IMR-90 (cell line): Measurements from ENCODE around the gene IMMT. TPM values are rescaled to one million over a fixed set of nuclear protein-coding genes. Genes with fewer than 3 reads are reported as not detected.

ENCODE experiments used
- ATAC-seq: fragments of 200-7000 bp; cut with Tn5 transposase; 2 replicates; pipeline ENCODE4 v1.9.1; 2020; ENCODE audit warnings: low read depth, mild to moderate bottlenecking, moderate library complexity
- BruUV-seq: library from RNA; stranded (reverse); fragments of 400-500 nt; replicated peaks from 2 replicates; lab custom pipeline; 2021; lab: Mats Ljungman, UMichigan
- CTCF ChIA-PET: fragments of 300-600 bp; formaldehyde crosslinking; extraction: SDS; loops from one replicate; lab custom pipeline; 2021; ENCODE audit warnings: antibody characterized with exemption; lab: Yijun Ruan, JAX
- POLR2A ChIA-PET: fragments of 300-600 bp; sonication (Branson Sonifier 250); formaldehyde crosslinking; loops from one replicate; lab custom pipeline; 2022; ENCODE audit warnings: antibody characterized with exemption; ENCODE audit not compliant: unreplicated experiment; lab: Charles Lee
- DNase-seq: peaks from one replicate; pipeline ENCODE4 v3.0.0; 2013
- H2AFZ ChIP-seq: replicated peaks from 2 replicates; pipeline ENCODE3; 2013; ENCODE audit warnings: low read length, mild to moderate bottlenecking; ENCODE audit not compliant: poor library complexity
- H2AK5ac ChIP-seq: 2 replicates; pipeline ENCODE4 v1.6.1; 2013; ENCODE audit warnings: low read depth, low read length, inconsistent platforms
- H2AK9ac ChIP-seq: replicated peaks from 2 replicates; pipeline ENCODE3; 2013; ENCODE audit warnings: mild to moderate bottlenecking, low read depth, low read length, moderate library complexity; ENCODE audit not compliant: poor library complexity
- H2BK120ac ChIP-seq: 2 replicates; pipeline ENCODE4 v1.6.1; 2013; ENCODE audit warnings: low read depth, low read length, inconsistent platforms
- H2BK15ac ChIP-seq: 3 replicates; pipeline ENCODE4 v1.6.1; 2013; ENCODE audit warnings: low read depth, low read length, inconsistent platforms
- H2BK20ac ChIP-seq: 2 replicates; pipeline ENCODE4 v1.6.1; 2013; ENCODE audit warnings: low read depth, mild to moderate bottlenecking, inconsistent platforms, low read length, moderate library complexity
- H2BK5ac ChIP-seq: 2 replicates; pipeline ENCODE4 v1.6.1; 2013; ENCODE audit warnings: mild to moderate bottlenecking, low read depth, low read length, inconsistent platforms; ENCODE audit not compliant: poor library complexity, severe bottlenecking
- H3K14ac ChIP-seq: replicated peaks from 2 replicates; pipeline ENCODE4 v1.6.1; 2013; ENCODE audit warnings: low read depth, low read length, inconsistent platforms
- H3K18ac ChIP-seq: 2 replicates; pipeline ENCODE4 v1.6.1; 2013; ENCODE audit warnings: low read depth, low read length, control low read depth
- H3K23ac ChIP-seq: 2 replicates; pipeline ENCODE4 v1.6.1; 2013; ENCODE audit warnings: low read depth, low read length, inconsistent platforms
- H3K27ac ChIP-seq: 2 replicates; pipeline ENCODE4 v1.5.1; 2013; ENCODE audit warnings: mild to moderate bottlenecking, control low read depth, low read length; ENCODE audit not compliant: insufficient read depth
- H3K27me3 ChIP-seq: 2 replicates; pipeline ENCODE4 v1.6.1; 2013; ENCODE audit warnings: low read length; ENCODE audit not compliant: control insufficient read depth, insufficient read depth
- H3K36me3 ChIP-seq: 2 replicates; pipeline ENCODE4 v1.6.1; 2013; ENCODE audit warnings: low read length, mixed read lengths; ENCODE audit not compliant: control insufficient read depth, insufficient read depth
- H3K4ac ChIP-seq: 2 replicates; pipeline ENCODE4 v1.6.1; 2013; ENCODE audit warnings: low read depth, low read length, inconsistent platforms
- H3K4me1 ChIP-seq: 2 replicates; pipeline ENCODE4 v1.6.1; 2013; ENCODE audit warnings: low read length, mixed read lengths; ENCODE audit not compliant: control insufficient read depth, insufficient read depth
- H3K4me2 ChIP-seq: 2 replicates; pipeline ENCODE4 v1.6.1; 2013; ENCODE audit warnings: low read depth, mild to moderate bottlenecking, control low read depth, low read length, moderate library complexity
- H3K4me3 ChIP-seq: 2 replicates; pipeline ENCODE4 v1.5.1; 2013; ENCODE audit warnings: low read depth, mild to moderate bottlenecking, control low read depth, low read length, moderate library complexity; ENCODE audit not compliant: insufficient read depth
- H3K56ac ChIP-seq: 2 replicates; pipeline ENCODE4 v1.6.1; 2013; ENCODE audit warnings: low read length, inconsistent platforms; ENCODE audit not compliant: insufficient read depth; ENCODE audit errors: extremely low read depth
- H3K79me1 ChIP-seq, 2 experiments: 2 replicates each; pipeline ENCODE4 v1.6.1; 2013; ENCODE audit warnings: low read length in 2 of 2, inconsistent platforms in 1 of 2, low read depth in 1 of 2
- H3K9ac ChIP-seq: 2 replicates; pipeline ENCODE4 v1.6.1; 2013; ENCODE audit warnings: low read depth, low read length, control low read depth
- H3K9me1 ChIP-seq: 2 replicates; pipeline ENCODE4 v1.6.1; 2013; ENCODE audit warnings: low read length, inconsistent platforms; ENCODE audit not compliant: insufficient read depth
- H3K9me3 ChIP-seq: 2 replicates; pipeline ENCODE4 v1.6.1; 2013; ENCODE audit warnings: low read length; ENCODE audit not compliant: control insufficient read depth, insufficient read depth
- H4K20me1 ChIP-seq: 2 replicates; pipeline ENCODE4 v1.6.1; 2013; ENCODE audit warnings: low read length, inconsistent platforms; ENCODE audit not compliant: insufficient read depth
- H4K5ac ChIP-seq: 2 replicates; pipeline ENCODE4 v1.6.1; 2013; ENCODE audit warnings: mild to moderate bottlenecking, low read depth, low read length, control low read depth
- H4K8ac ChIP-seq, 2 experiments: 2 replicates each; pipeline ENCODE4 v1.6.1; 2013; ENCODE audit warnings: low read depth in 2 of 2, low read length in 2 of 2, control low read depth in 1 of 2, inconsistent platforms in 1 of 2
- H4K91ac ChIP-seq: 2 replicates; pipeline ENCODE4 v1.6.1; 2013; ENCODE audit warnings: low read depth, low read length, inconsistent platforms; ENCODE audit not compliant: insufficient read depth
- BHLHE40 ChIP-seq: fragments of 150-350 bp; IDR thresholded peaks from 2 replicates; pipeline ENCODE4 v1.6.1; 2016; ENCODE audit warnings: mild to moderate bottlenecking, low read depth, low read length
- CEBPB ChIP-seq: IDR thresholded peaks from 2 replicates; pipeline ENCODE4 v1.6.1; 2012; ENCODE audit warnings: low read depth, low read length, improper control_type of control experiment
- CHD1 ChIP-seq: IDR thresholded peaks from 2 replicates; pipeline ENCODE4 v1.6.1; 2012; ENCODE audit warnings: low read depth, low read length, improper control_type of control experiment
- CTCF ChIP-seq: conservative IDR thresholded peaks from 2 replicates; pipeline ENCODE4 v1.5.1; 2012; ENCODE audit warnings: mild to moderate bottlenecking, low read depth, low read length, improper control_type of control experiment
- ELK1 ChIP-seq: fragments of 150-350 bp; IDR thresholded peaks from 2 replicates; pipeline ENCODE4 v1.6.1; 2016; ENCODE audit warnings: low read depth, mild to moderate bottlenecking, low read length, moderate library complexity, borderline replicate concordance
- FOS ChIP-seq: fragments of 150-350 bp; IDR thresholded peaks from 2 replicates; pipeline ENCODE4 v1.6.1; 2016; ENCODE audit warnings: low read depth, low read length
- MAFK ChIP-seq: IDR thresholded peaks from 2 replicates; pipeline ENCODE4 v1.6.1; 2012; ENCODE audit warnings: low read depth, low read length, improper control_type of control experiment
- MAZ ChIP-seq: IDR thresholded peaks from 2 replicates; pipeline ENCODE4 v1.6.1; 2012; ENCODE audit warnings: low read depth, mild to moderate bottlenecking, low read length, improper control_type of control experiment, moderate library complexity, borderline replicate concordance
- MXI1 ChIP-seq: IDR thresholded peaks from 2 replicates; pipeline ENCODE4 v1.6.1; 2012; ENCODE audit warnings: low read depth, mild to moderate bottlenecking, low read length, moderate library complexity, borderline replicate concordance
- NFE2L2 ChIP-seq: fragments of 150-350 bp; IDR thresholded peaks from 2 replicates; pipeline ENCODE4 v1.6.1; 2016; ENCODE audit warnings: low read depth, mild to moderate bottlenecking, low read length
- POLR2A ChIP-seq: IDR thresholded peaks from 2 replicates; pipeline ENCODE4 v1.6.1; 2012; ENCODE audit warnings: mild to moderate bottlenecking, low read depth, low read length
- RAD21 ChIP-seq: IDR thresholded peaks from 2 replicates; pipeline ENCODE4 v1.6.1; 2012; ENCODE audit warnings: low read length, improper control_type of control experiment
- RCOR1 ChIP-seq: IDR thresholded peaks from 2 replicates; pipeline ENCODE4 v1.6.1; 2012; ENCODE audit warnings: mild to moderate bottlenecking, low read length, improper control_type of control experiment; ENCODE audit not compliant: insufficient replicate concordance
- RFX5 ChIP-seq: IDR thresholded peaks from 2 replicates; pipeline ENCODE4 v1.8.0; 2012; ENCODE audit warnings: low read depth, mild to moderate bottlenecking, low read length, moderate library complexity
- SMC3 ChIP-seq: fragments of 150-350 bp; IDR thresholded peaks from 2 replicates; pipeline ENCODE4 v1.6.1; 2016; ENCODE audit warnings: low read depth, mild to moderate bottlenecking, antibody characterized with exemption, low read length, moderate library complexity
- USF2 ChIP-seq: fragments of 150-350 bp; IDR thresholded peaks from 2 replicates; pipeline ENCODE4 v1.6.1; 2017; ENCODE audit warnings: mild to moderate bottlenecking, antibody characterized with exemption, low read length, low read depth
- WGBS, 2 experiments: methylation state at CpG; one replicate each; pipeline versions ENCODE4 v1.1.5 to v1.1.7; 2013; ENCODE audit warnings: missing lambda C conversion rate in 2 of 2; ENCODE audit not compliant: insufficient read length in 1 of 2; ENCODE audit errors: extremely low coverage in 2 of 2; 5-methylcytosine and 5-hydroxymethylcytosine counted together
- dilution Hi-C: fragments of 300-500 bp; cut with HindIII; formaldehyde crosslinking; loops from one replicate; pipeline ENCODE4 v1.14.3; 2018; ENCODE audit warnings: low sequenced_read_pairs; ENCODE audit not compliant: unreplicated experiment
- in situ Hi-C: fragments of 300-500 bp; cut with MboI; formaldehyde crosslinking; loops from 3 replicates; pipeline ENCODE4 v1.14.3; 2019; ENCODE audit warnings: low sequenced_read_pairs, inconsistent platforms, mixed read lengths
- intact Hi-C: fragments of 100-400 bp; cut with micrococcal nuclease; formaldehyde crosslinking; loops from 2 replicates; pipeline ENCODE4 v1.10.0; 2022
- polyA plus RNA-seq, 3 experiments: library from polyadenylated mRNA; depleted of rRNA; stranded (reverse); fragments of >200 nt; gene quantifications; 2 replicates each; pipeline ENCODE4 v1.2.3, GENCODE V29; 2012; ENCODE audit warnings: low replicate concordance in 1 of 3
- total RNA-seq: library from RNA; depleted of rRNA; stranded (reverse); fragments of >200 nt; gene quantifications from 2 replicates; pipeline ENCODE4 v1.2.3, GENCODE V29; 2012

The IMMT gene
- total and polyA plus RNA-seq, 2 of the 4 experiments (the other 2 are of a cell fraction), result 50.5 to 87.3 TPM

- H3K9ac ChIP-seq, result no peak overlapping the region
- dilution Hi-C loops (no loop called here), intact Hi-C loops (no loop called here), in situ Hi-C loops (no loop called here)
- ATAC-seq (peak; percentile 14; the same call in 1 of the 2 replicates), DNase-seq (no peak)
- peaks cover 32 to 59% of the 10 kb centered on the region in 2 experiments for H3K79me1 ChIP-seq
- H3K23ac ChIP-seq, result 0 out of 2 replicates have a peak overlapping the region, but pooled peaks have one; percentile 39
- no peak overlapping the region for H3K4me3 ChIP-seq
- no peak overlapping the region for H4K91ac ChIP-seq
- no peaks in the 10 kb centered on the region for H3K27me3 ChIP-seq
- BruUV-seq, result no TSS peak
- TF ChIP-seq FOS, result no peak
- no peak for TF ChIP-seq BHLHE40
- TF ChIP-seq RAD21, result no peak
- no peak for TF ChIP-seq MAFK
- TF ChIP-seq NFE2L2, result no peak
- TF ChIP-seq MXI1, result no peak
- TF ChIP-seq CTCF, result no peak
- TF ChIP-seq MAZ, result no peak
- no peak for TF ChIP-seq POLR2A
- no peak for TF ChIP-seq ELK1
- no peak for TF ChIP-seq SMC3
- TF ChIP-seq CEBPB, result no peak
- no peak for TF ChIP-seq CHD1
- TF ChIP-seq USF2, result no peak
- no peak for TF ChIP-seq RCOR1
- TF ChIP-seq RFX5, result no peak
- 80% methylated on average over 1 of the region's 1 CpG; no CpG with 5 or more reads in 1 of the 2 experiments for WGBS, 2 experiments
- no peak overlapping the region for H2AK9ac ChIP-seq
- H2BK15ac ChIP-seq, result no peak overlapping the region
- H3K18ac ChIP-seq, result no peak overlapping the region
- H3K9me3 ChIP-seq, result no peaks in the 10 kb centered on the region
- H3K4me1 ChIP-seq, result no peaks in the 10 kb centered on the region
- H4K8ac ChIP-seq, result no peak overlapping the region
- no peak overlapping the region for H2BK120ac ChIP-seq
- H3K4ac ChIP-seq, result no peak overlapping the region
- H2AK5ac ChIP-seq, result no peak overlapping the region
- no peak overlapping the region for H2AFZ ChIP-seq
- H3K14ac ChIP-seq, result no peak overlapping the region
- no peak overlapping the region for H3K27ac ChIP-seq
- H2BK20ac ChIP-seq, result no peak overlapping the region
- H3K9me1 ChIP-seq, result peaks cover 10% of the 10 kb centered on the region
- H2BK5ac ChIP-seq, result no peak overlapping the region
- CTCF ChIA-PET, result no interaction called here
- H3K56ac ChIP-seq, result no peak overlapping the region
- H4K20me1 ChIP-seq, result peaks cover 57% of the 10 kb centered on the region
- no peak overlapping the region for H4K5ac ChIP-seq
- POLR2A ChIA-PET, result no interaction called here
- H3K4me2 ChIP-seq, result no peak overlapping the region
- H3K36me3 ChIP-seq, result peaks cover 5% of the 10 kb centered on the region; the same call in 1 of the 2 replicates
Observed at GRCh38 chr2:86185517-86186212, 9.6 kb downstream of the IMMT start.
